HepG2 (cell line): ENCODE results near the gene DNASE2B. TPM values are rescaled to one million over a fixed set of nuclear protein-coding genes. Genes with fewer than 3 reads are reported as not detected.

Source experiments
- ATAC-seq: fragments of 200-7000 bp; cut with Tn5 transposase; 3 replicates; pipeline ENCODE4 v1.9.1; 2020; ENCODE audit warnings: mild to moderate bottlenecking, moderate library complexity
- BruUV-seq: library from RNA; stranded (reverse); fragments of 400-500 nt; replicated peaks from 2 replicates; lab custom pipeline; 2021; lab: Mats Ljungman, UMichigan
- CTCF ChIA-PET: fragments of 300-600 bp; formaldehyde crosslinking; extraction: SDS; loops from one replicate; lab custom pipeline; 2021; ENCODE audit warnings: low total read pairs, inconsistent platforms, low intra/inter-chr PET ratio; lab: Yijun Ruan, JAX
- POLR2A ChIA-PET: fragments of 350-600 bp; sonication (Branson Sonifier 250); formaldehyde crosslinking; loops from one replicate; lab custom pipeline; 2020; ENCODE audit warnings: antibody characterized with exemption, inconsistent platforms; lab: Yijun Ruan, JAX
- DNase-seq: peaks from one replicate; pipeline ENCODE4 v3.0.0-alpha.2; 2015; ENCODE audit warnings: low spot score
- FAIRE-seq: peaks from 3 replicates; lab custom pipeline; 2011; peaks lifted over from hg19 to GRCh38; lab: Jason Lieb, UNC
- H2AFZ ChIP-seq: one replicate; pipeline ENCODE4 v1.6.1; 2011; ENCODE audit warnings: low read length, inconsistent platforms
- H3K27ac ChIP-seq: fragments of 300-600 bp; 3 replicates; pipeline ENCODE4 v1.8.0; 2011; ENCODE audit warnings: mixed run types, mild to moderate bottlenecking, mixed read lengths, low read length, inconsistent platforms; ENCODE audit not compliant: insufficient read depth; ENCODE audit errors: extremely low read length
- H3K27me3 ChIP-seq, 2 experiments: fragments of 200-600 bp in 1 of 2; 2 replicates in 1 of 2; 3 replicates in 1 of 2; pipeline versions ENCODE4 v1.6.0 to v1.8.0; 2011; ENCODE audit warnings: low read length in 2 of 2, mild to moderate bottlenecking in 2 of 2, moderate library complexity in 2 of 2, inconsistent platforms in 1 of 2; ENCODE audit not compliant: insufficient read depth in 2 of 2, control insufficient read depth in 1 of 2
- H3K36me3 ChIP-seq, 2 experiments: fragments of 200-600 bp in 1 of 2; replicated peaks in 1 of 2; 2 replicates in 1 of 2; 3 replicates in 1 of 2; pipeline versions ENCODE4 v1.5.1 to v1.8.0; 2011; ENCODE audit warnings: low read length in 2 of 2, inconsistent platforms in 1 of 2; ENCODE audit not compliant: insufficient read depth in 2 of 2, control insufficient read depth in 1 of 2
- H3K4me1 ChIP-seq: 2 replicates; pipeline ENCODE4 v1.5.1; 2012; ENCODE audit warnings: low read length, inconsistent platforms; ENCODE audit not compliant: insufficient read depth
- H3K4me2 ChIP-seq: 2 replicates; pipeline ENCODE4 v1.6.0; 2011; ENCODE audit warnings: low read depth, low read length, inconsistent platforms
- H3K4me3 ChIP-seq, 3 experiments: fragments of 200-600 bp in 1 of 3; sonication (generic), shearing (Covaris generic) in 1 of 3; replicated peaks in 1 of 3; 2 replicates each; pipeline ENCODE4 v1.5.1; 2011 to 2016; ENCODE audit warnings: low read length in 3 of 3, inconsistent platforms in 2 of 3, low read depth in 2 of 3, mild to moderate bottlenecking in 2 of 3, control low read depth in 1 of 3, mixed read lengths in 1 of 3; ENCODE audit not compliant: insufficient read depth in 1 of 3
- H3K79me2 ChIP-seq: one replicate; pipeline ENCODE4 v1.6.1; 2011; ENCODE audit warnings: low read length, inconsistent platforms; ENCODE audit not compliant: insufficient read depth
- H3K9ac ChIP-seq: 2 replicates; pipeline ENCODE4 v1.6.0; 2011; ENCODE audit warnings: mild to moderate bottlenecking, low read depth, low read length, inconsistent platforms; ENCODE audit not compliant: insufficient read depth
- H3K9me3 ChIP-seq: 2 replicates; pipeline ENCODE4 v1.5.1; 2012; ENCODE audit warnings: mild to moderate bottlenecking, low read length
- H4K20me1 ChIP-seq: 2 replicates; pipeline ENCODE4 v1.6.0; 2011; ENCODE audit warnings: inconsistent platforms, mild to moderate bottlenecking, low read length, moderate library complexity; ENCODE audit not compliant: insufficient read depth
- GLMP ChIP-seq: sonication (generic); formaldehyde crosslinking; IDR thresholded peaks from 2 replicates; pipeline ENCODE4 v1.9.0; 2021; ENCODE audit warnings: missing genetic modification reagents, mild to moderate bottlenecking, borderline replicate concordance
- HOXA5 ChIP-seq: sonication (generic); formaldehyde crosslinking; IDR thresholded peaks from 2 replicates; pipeline ENCODE4 v1.4.0; 2020; ENCODE audit warnings: missing genetic modification reagents
- KDM5A ChIP-seq: fragments of 200-600 bp; sonication (generic); IDR thresholded peaks from 2 replicates; pipeline ENCODE4 v1.7.0; 2018; ENCODE audit warnings: antibody characterized with exemption, mild to moderate bottlenecking, low read length, borderline replicate concordance
- MAZ ChIP-seq, 2 experiments: sonication (generic) in 1 of 2; formaldehyde crosslinking in 1 of 2; IDR thresholded peaks; 2 replicates each; pipeline versions ENCODE4 v1.5.0 to v1.6.1; 2012 to 2020; ENCODE audit warnings: low read depth in 2 of 2, mild to moderate bottlenecking in 2 of 2, borderline replicate concordance in 1 of 2, improper control_type of control experiment in 1 of 2, low read length in 1 of 2, missing genetic modification reagents in 1 of 2, moderate library complexity in 1 of 2
- MEIS1 ChIP-seq: sonication (generic); formaldehyde crosslinking; IDR thresholded peaks from 2 replicates; pipeline ENCODE4 v1.9.0; 2021; ENCODE audit warnings: mild to moderate bottlenecking, missing genetic modification reagents, moderate library complexity, borderline replicate concordance
- PRMT3 ChIP-seq: sonication (generic); formaldehyde crosslinking; IDR thresholded peaks from 2 replicates; pipeline ENCODE4 v1.8.1; 2022; ENCODE audit warnings: low read depth, mild to moderate bottlenecking, moderate library complexity, missing genetic modification reagents, borderline replicate concordance
- SMC3 ChIP-seq: IDR thresholded peaks from 2 replicates; pipeline ENCODE4 v1.6.1; 2011; ENCODE audit warnings: low read length, improper control_type of control experiment
- SRSF1 ChIP-seq: fragments of 200-400 bp; formaldehyde crosslinking; optimal IDR thresholded peaks from 2 replicates; pipeline ENCODE3; 2017; ENCODE audit warnings: mild to moderate bottlenecking, low read depth, low read length, moderate library complexity
- U2AF2 ChIP-seq: fragments of 200-400 bp; formaldehyde crosslinking; IDR thresholded peaks from 2 replicates; pipeline ENCODE4 v1.6.1; 2017; ENCODE audit warnings: low read depth, mild to moderate bottlenecking, low read length
- XRCC5 ChIP-seq: fragments of 200-400 bp; formaldehyde crosslinking; optimal IDR thresholded peaks from 2 replicates; pipeline ENCODE3; 2017; ENCODE audit warnings: mild to moderate bottlenecking, low read length
- ZBTB7B ChIP-seq: sonication (generic); formaldehyde crosslinking; IDR thresholded peaks from 2 replicates; pipeline ENCODE4 v1.4.0; 2020; ENCODE audit warnings: missing genetic modification reagents
- ZNF678 ChIP-seq: sonication (generic); formaldehyde crosslinking; IDR thresholded peaks from 2 replicates; pipeline ENCODE4 v1.4.0; 2020; ENCODE audit warnings: mild to moderate bottlenecking, missing genetic modification reagents
- WGBS: methylation state at CpG from one replicate; pipeline ENCODE4 v1.1.6; 2017; ENCODE audit warnings: low lambda C conversion rate; 5-methylcytosine and 5-hydroxymethylcytosine counted together
- in situ Hi-C: cut with HindIII; loops from 2 replicates; pipeline ENCODE4 v1.10.0; 2017; ENCODE audit warnings: low pct_unique_long_range_greater_than_20kb; ENCODE audit not compliant: extremely low pct_ligation_motif_present
- intact Hi-C: fragments of 100-400 bp; cut with micrococcal nuclease; formaldehyde crosslinking; loops from one replicate; pipeline ENCODE4 v1.10.0; 2022; ENCODE audit not compliant: unreplicated experiment
- polyA plus RNA-seq, 8 experiments: library from polyadenylated mRNA; depleted of rRNA in 3 of 8; stranded (reverse) in 7 of 8; unstranded in 1 of 8; fragments of >200 nt; fragmentation: Illumina TruSeq in 4 of 8; extraction: Trizol in 4 of 8; gene quantifications; 2 replicates each; pipeline versions ENCODE4 v1.2.1 to v1.2.3, GENCODE V29; 2011 to 2016; ENCODE audit warnings: low read depth in 4 of 8, missing spikeins in 1 of 8, mixed read lengths in 1 of 8; ENCODE audit not compliant: insufficient read depth in 1 of 8
- total RNA-seq, 5 experiments: library from RNA; depleted of rRNA; stranded (reverse); fragments of >200 nt; fragmentation: Illumina TruSeq; extraction: Trizol; gene quantifications; 2 replicates each; pipeline ENCODE4 v1.2.3, GENCODE V29; 2016; ENCODE audit warnings: low read depth in 1 of 5

DNASE2B gene
- total and polyA plus RNA-seq, 2 of the 13 experiments (the other 11 are each of a cell fraction or from before 2014, with no cell fraction given): not detected

GRCh38 chr1:84385347-84385746 is 12.9 kb upstream of the DNASE2B start:
- POLR2A ChIA-PET: no interaction called here
- no peak overlapping the region for H2AFZ ChIP-seq
- TF ChIP-seq PRMT3 (CRISPR knock-in tag) (no peak), KDM5A (no peak), SMC3 (no peak), MEIS1 (CRISPR knock-in tag) (no peak), GLMP (CRISPR knock-in tag) (no peak), U2AF2 (no peak), XRCC5 (no peak), SRSF1 (no peak), ZNF678 (CRISPR knock-in tag) (no peak), HOXA5 (CRISPR knock-in tag) (no peak), ZBTB7B (CRISPR knock-in tag) (no peak), MAZ (IDR thresholded peaks at IDR 0.05; ENCODE audit: borderline replicate concordance, low read depth, low read length) (no peak), MAZ (CRISPR knock-in tag; IDR thresholded peaks at IDR 0.05; ENCODE audit: low read depth) (no peak)
- TF ChIP-seq, all 625 proteins: peak for 0
- Histone ChIP-seq H3K4me1 (no peaks in the 10 kb centered on the region), H3K4me2 (no peak overlapping the region), H3K27me3 (0 out of 5 replicates have a peak, but pooled peaks cover 0 to 3% of the 10 kb centered on the region in 2 experiments), H3K27ac (no peak overlapping the region), H3K79me2 (no peaks in the 10 kb centered on the region), H3K9me3 (no peaks in the 10 kb centered on the region), H3K4me3 (no peak overlapping the region), H4K20me1 (no peaks in the 10 kb centered on the region), H3K9ac (no peak overlapping the region), H3K36me3 (no peaks in the 10 kb centered on the region)
- CTCF ChIA-PET: no interaction called here
- in situ Hi-C loops: no loop called here
- DNase-seq: no peak
- 0% methylated on average over 1 of the region's 1 CpG for WGBS
- no TSS peak for BruUV-seq
- FAIRE-seq: no peak
- intact Hi-C loops: no loop called here
- ATAC-seq: no peak
